Spleen (tissue), 7 donors: ENCODE measurements around the gene SYCP3.

Experiments
- CTCF ChIP-seq, 11 experiments: fragments of 200-600 bp in 7 of 11; fragments of 450-650 bp in 4 of 11; sonication (generic) in 4 of 11; IDR thresholded peaks in 8 of 11; conservative IDR thresholded peaks in 3 of 11; 1 replicate in 7 of 11; 2 replicates in 4 of 11; pipeline versions ENCODE4 v1.4.0 to v1.8.0; 2016 to 2021; ENCODE audit warnings: antibody characterized with exemption in 11 of 11, inconsistent platforms in 4 of 11, mild to moderate bottlenecking in 1 of 11
- POLR2A ChIP-seq, 3 donors: fragments of 450-650 bp; IDR thresholded peaks; one replicate each; pipeline ENCODE4 v1.5.1; 2017; ENCODE audit warnings: antibody characterized with exemption in 3 of 3, mild to moderate bottlenecking in 1 of 3
- POLR2AphosphoS5 ChIP-seq, 3 donors: sonication (generic); formaldehyde crosslinking; IDR thresholded peaks; one replicate each; pipeline ENCODE4 v1.5.1; 2017; ENCODE audit warnings: antibody characterized with exemption in 3 of 3
- donor health status: DM: no; HTN: no; CAD: no; lungs with moderate emphysema.
- donor health status: DM: no; HTN: no; CAD: no.
- donor health status: DM: no; HTN: no; CAD: no.

GRCh38 chr12:101775816-101776215, 36.6 kb upstream of the SYCP3 start:
- TF ChIP-seq POLR2A (IDR thresholded peaks at IDR 0.05) (no peak), CTCF (IDR thresholded peaks at IDR 0.05 in 8 of 11, conservative IDR thresholded peaks at IDR 0.05 in 3 of 11) (no peak), POLR2AphosphoS5 (IDR thresholded peaks at IDR 0.05) (no peak)
